Body of pancreas (tissue), 4 donors: ENCODE measurements around the gene RAB6C. TPM values are rescaled to one million over a fixed set of nuclear protein-coding genes. Genes with fewer than 3 reads are reported as not detected.
"Not testable (repeated sequence)": the region's sequence is repeated elsewhere in the genome, so short reads cannot be mapped to it uniquely, and the experiment has no call there.

Experiments
- ATAC-seq: fragments of 150-250 bp; one replicate; pipeline ENCODE4 v1.9.1; 2016
- DNase-seq, 4 donors: peaks; one replicate each; pipeline ENCODE4 v3.0.0-alpha.2; 2019
- H3K27ac ChIP-seq, 4 donors: fragments of 200-600 bp; sonication (generic); 1 replicate in 3 of 4; 2 replicates in 1 of 4; pipeline versions ENCODE4 v1.5.1 to v1.6.1; 2016 to 2019; ENCODE audit warnings: mild to moderate bottlenecking in 1 of 4, mixed read lengths in 1 of 4, moderate library complexity in 1 of 4
- H3K27me3 ChIP-seq, 2 donors: fragments of 200-600 bp; sonication (generic); one replicate each; pipeline ENCODE4 v1.6.0; 2016; ENCODE audit warnings: mild to moderate bottlenecking in 1 of 2
- H3K36me3 ChIP-seq, 2 donors: fragments of 200-600 bp; sonication (generic); replicated peaks in 1 of 2; 2 replicates each; pipeline ENCODE4 v1.5.1; 2016; ENCODE audit warnings: low read depth in 2 of 2; ENCODE audit not compliant: insufficient read depth in 1 of 2
- H3K4me1 ChIP-seq: fragments of 200-600 bp; sonication (generic); one replicate; pipeline ENCODE4 v1.6.0; 2016
- H3K4me3 ChIP-seq, 2 donors: fragments of 200-600 bp; sonication (generic); 1 replicate in 1 of 2; 2 replicates in 1 of 2; pipeline ENCODE4 v1.5.1; 2016 to 2019
- H3K9me3 ChIP-seq, 3 donors: fragments of 200-600 bp; sonication (generic); 1 replicate in 2 of 3; 2 replicates in 1 of 3; pipeline ENCODE4 v1.5.1; 2016
- POLR2A ChIP-seq, 3 donors: fragments of 450-650 bp; IDR thresholded peaks; one replicate each; pipeline ENCODE4 v1.6.1; 2016; ENCODE audit warnings: antibody characterized with exemption in 3 of 3, mild to moderate bottlenecking in 2 of 3
- WGBS, 2 donors: methylation state at CpG; one replicate each; pipeline ENCODE4 v1.1.5; 2017; 5-methylcytosine and 5-hydroxymethylcytosine counted together
- intact Hi-C: fragments of 100-400 bp; cut with DNase I; formaldehyde crosslinking; loops from one replicate; pipeline ENCODE4 v1.15.1; 2023
- total RNA-seq, 2 donors: library from RNA; depleted of rRNA; stranded (reverse); fragments of >200 nt; gene quantifications; one replicate each; pipeline ENCODE4 v1.1.0, GENCODE V29; 2016
- TF ChIP-seq, protein P1 (sequence below), 7 experiments: fragments of 450-650 bp in 4 of 7; fragments of 200-600 bp in 3 of 7; sonication (generic) in 3 of 7; IDR thresholded peaks; one replicate each; pipeline ENCODE4 v1.5.1; 2016 to 2019; ENCODE audit warnings: antibody characterized with exemption in 7 of 7

RAB6C gene
- total RNA-seq, 2 donors from 2014 or later = 0.52 TPM; not detected in 1

DNA sequence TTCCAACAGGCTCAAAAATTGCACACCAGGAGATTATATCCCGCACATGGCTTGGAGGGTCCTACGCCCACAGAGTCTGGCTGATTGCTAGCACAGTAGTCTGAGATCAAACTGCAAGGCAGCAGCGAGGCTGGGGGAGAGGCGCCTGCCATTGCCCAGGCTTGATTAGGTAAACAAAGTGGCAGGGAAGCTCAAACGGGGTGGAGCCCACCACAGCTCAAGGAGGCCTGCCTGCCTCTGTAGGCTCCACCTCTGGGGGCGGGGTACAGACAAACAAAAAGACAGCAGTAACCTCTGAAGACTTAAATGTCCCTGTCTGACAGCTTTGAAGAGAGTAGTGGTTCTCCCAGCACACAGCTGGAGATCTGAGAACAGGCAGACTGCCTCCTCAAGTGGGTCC, 19.3 kb downstream of the RAB6C start:
- intact Hi-C loops = not testable (repeated sequence)

DNA sequence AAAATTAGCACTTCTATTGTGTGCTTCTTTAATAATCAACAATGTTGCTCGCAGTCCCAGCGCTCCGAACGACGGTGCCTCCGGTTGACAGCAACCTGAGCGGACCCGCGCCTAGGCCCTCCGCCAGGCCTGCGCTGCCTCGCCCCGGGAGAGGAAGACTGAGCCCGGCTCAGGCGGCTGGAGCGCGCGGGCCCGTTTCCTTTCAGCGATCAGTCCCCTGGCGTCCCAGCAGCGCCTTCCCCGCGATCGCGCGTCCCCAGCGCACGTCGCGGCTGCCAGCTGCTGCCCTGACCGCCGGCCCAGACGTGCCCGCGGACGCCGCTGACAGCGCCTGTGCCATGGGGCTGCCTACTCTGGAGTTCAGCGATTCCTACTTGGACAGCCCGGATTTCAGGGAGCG, 26.4 kb downstream of the RAB6C start:
- ATAC-seq, intact Hi-C loops, H3K9me3 ChIP-seq, H3K27ac ChIP-seq, H3K27me3 ChIP-seq, H3K4me3 ChIP-seq, H3K4me1 ChIP-seq, H3K36me3 ChIP-seq: not testable (repeated sequence)
- peak in 1 of 4 donors; percentile 21 for DNase-seq
- WGBS, 2 donors = 12 to 38% methylated on average over 12 to 40 of the region's 42 CpGs

More for the DNA sequence above, 19.3 kb downstream of the RAB6C start:
- H3K36me3 ChIP-seq, ATAC-seq, DNase-seq, H3K27me3 ChIP-seq, H3K4me1 ChIP-seq, H3K27ac ChIP-seq, H3K9me3 ChIP-seq, H3K4me3 ChIP-seq: not testable (repeated sequence)
- WGBS, 2 donors = 62% methylated on average over 6 of the region's 6 CpGs

DNA sequence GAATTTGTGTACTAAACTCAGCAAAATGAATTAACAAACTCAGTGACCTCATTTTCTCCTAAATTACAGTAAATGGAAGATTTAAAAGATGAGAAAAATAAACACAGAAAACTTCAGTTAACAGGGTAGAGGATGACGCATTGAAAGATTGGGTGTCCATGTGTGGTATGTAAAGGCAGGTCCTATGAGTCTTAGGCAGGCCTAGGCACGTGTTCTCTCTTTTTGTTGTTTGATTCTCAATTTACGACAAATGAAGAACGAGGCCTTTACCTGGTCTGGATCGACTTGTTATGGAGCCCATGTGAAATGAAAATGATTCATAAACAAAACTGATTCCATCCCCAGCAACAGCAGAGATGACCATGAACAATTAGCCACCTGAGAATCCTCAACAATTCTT, 37.2 kb downstream of the RAB6C start:
- H3K27ac ChIP-seq, H3K4me1 ChIP-seq, ATAC-seq, DNase-seq, intact Hi-C loops, H3K4me3 ChIP-seq, H3K36me3 ChIP-seq, H3K27me3 ChIP-seq: not testable (repeated sequence)
- 63 to 67% methylated on average over 5 of the region's 5 CpGs for WGBS, 2 donors
- peaks cover 0 to 15% (median 0%) of the 10 kb centered on the region in 3 donors for H3K9me3 ChIP-seq

DNA sequence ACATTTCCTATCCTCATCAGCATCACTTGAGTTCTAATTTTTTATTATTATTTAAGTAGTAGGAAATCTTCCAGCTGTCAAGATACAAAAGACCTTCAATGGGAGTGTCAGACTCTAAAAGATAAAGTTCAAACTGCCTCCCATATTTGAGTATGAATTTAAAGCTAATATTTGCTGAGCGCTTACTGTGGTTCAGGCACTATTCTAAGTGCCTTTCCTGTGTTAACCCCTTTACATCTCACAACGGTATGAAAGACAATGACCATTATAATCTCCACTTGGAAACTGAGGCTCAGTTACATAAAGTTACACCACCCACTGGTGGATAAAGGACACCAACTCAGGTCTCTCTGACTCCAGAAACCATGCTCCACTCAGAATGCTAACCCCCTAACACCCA, 39.9 kb downstream of the RAB6C start:
- no peaks in the 10 kb centered on the region for H3K27me3 ChIP-seq
- no peaks in the 10 kb centered on the region for H3K4me1 ChIP-seq
- ATAC-seq (no peak), DNase-seq (no peak)
- no peak for TF ChIP-seq POLR2A (IDR thresholded peaks at IDR 0.05)
- TF ChIP-seq, protein P1, sequence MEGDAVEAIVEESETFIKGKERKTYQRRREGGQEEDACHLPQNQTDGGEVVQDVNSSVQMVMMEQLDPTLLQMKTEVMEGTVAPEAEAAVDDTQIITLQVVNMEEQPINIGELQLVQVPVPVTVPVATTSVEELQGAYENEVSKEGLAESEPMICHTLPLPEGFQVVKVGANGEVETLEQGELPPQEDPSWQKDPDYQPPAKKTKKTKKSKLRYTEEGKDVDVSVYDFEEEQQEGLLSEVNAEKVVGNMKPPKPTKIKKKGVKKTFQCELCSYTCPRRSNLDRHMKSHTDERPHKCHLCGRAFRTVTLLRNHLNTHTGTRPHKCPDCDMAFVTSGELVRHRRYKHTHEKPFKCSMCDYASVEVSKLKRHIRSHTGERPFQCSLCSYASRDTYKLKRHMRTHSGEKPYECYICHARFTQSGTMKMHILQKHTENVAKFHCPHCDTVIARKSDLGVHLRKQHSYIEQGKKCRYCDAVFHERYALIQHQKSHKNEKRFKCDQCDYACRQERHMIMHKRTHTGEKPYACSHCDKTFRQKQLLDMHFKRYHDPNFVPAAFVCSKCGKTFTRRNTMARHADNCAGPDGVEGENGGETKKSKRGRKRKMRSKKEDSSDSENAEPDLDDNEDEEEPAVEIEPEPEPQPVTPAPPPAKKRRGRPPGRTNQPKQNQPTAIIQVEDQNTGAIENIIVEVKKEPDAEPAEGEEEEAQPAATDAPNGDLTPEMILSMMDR (IDR thresholded peaks at IDR 0.05) = no peak
- 34 to 41% methylated on average over 2 of the region's 2 CpGs for WGBS, 2 donors
- intact Hi-C loops = no loop called here
- no peaks in the 10 kb centered on the region for H3K36me3 ChIP-seq
- H3K4me3 ChIP-seq = no peak overlapping the region
- peaks cover 0 to 11% (median 0%) of the 10 kb centered on the region in 3 donors for H3K9me3 ChIP-seq
- H3K27ac ChIP-seq = no peak overlapping the region

DNA sequence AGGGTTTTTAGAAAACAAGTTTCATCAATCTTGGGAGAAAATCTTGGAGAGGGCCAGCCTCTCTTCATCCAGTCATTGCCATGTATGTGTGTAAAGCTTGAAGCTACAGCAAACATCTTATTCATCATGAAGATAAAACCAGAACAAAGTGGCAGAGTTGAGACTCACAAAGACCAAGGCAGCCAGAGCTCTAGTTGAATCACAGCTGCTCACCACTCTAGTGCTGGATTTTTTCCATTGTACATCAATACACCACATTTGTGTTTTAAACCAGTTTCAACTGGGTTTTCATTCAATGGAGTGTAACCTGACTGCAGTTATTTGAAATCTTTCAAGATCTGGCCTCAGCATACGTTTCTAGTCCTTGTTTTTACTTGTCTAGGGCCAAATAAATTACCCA, 40.6 kb downstream of the RAB6C start:
- H3K9me3 ChIP-seq, intact Hi-C loops, H3K36me3 ChIP-seq, H3K4me3 ChIP-seq, ATAC-seq, DNase-seq, H3K4me1 ChIP-seq, H3K27ac ChIP-seq, H3K27me3 ChIP-seq: not testable (repeated sequence)
- 19 to 23% methylated on average over 1 of the region's 1 CpG for WGBS, 2 donors

DNA sequence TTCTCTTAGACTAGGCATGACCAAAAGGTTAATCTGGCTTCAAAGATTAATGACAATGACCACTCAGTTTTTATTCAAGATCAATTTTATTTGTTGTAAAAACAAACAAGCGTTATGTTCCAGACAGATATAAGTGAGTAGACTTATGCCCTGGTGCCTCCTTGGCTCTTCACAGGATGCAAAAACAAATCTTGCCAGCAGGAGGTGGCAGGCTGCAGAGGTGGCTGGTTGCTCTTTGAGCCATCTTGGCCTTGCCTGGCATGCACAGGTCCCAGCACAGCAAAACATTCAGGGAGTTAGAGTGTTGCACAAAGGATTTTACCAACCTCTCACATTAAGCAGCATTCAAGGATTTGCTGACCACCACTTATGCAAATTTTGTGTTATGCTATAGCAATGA, 46.5 kb downstream of the RAB6C start:
- peak in 3 of 4 donors; percentile 3 to 26 (median 18) for DNase-seq
- H3K4me1 ChIP-seq, intact Hi-C loops, H3K36me3 ChIP-seq, H3K9me3 ChIP-seq, H3K27me3 ChIP-seq, H3K27ac ChIP-seq, ATAC-seq, H3K4me3 ChIP-seq: not testable (repeated sequence)
- 41 to 64% methylated on average over 1 of the region's 1 CpG for WGBS, 2 donors

Other genes starting within 250 kb of the RAB6C start
- not detected for gene POTEF, start 149.6 kb downstream of the RAB6C start, total RNA-seq
- 1 to 10 TPM in 1 of 2 donors, under 1 TPM in 1; 0.99 to 1.0 TPM for gene CCDC74B, start 165.4 kb downstream of the RAB6C start, total RNA-seq
- gene SMPD4, start 201.9 kb downstream of the RAB6C start, total RNA-seq = 10 to 100 TPM; 25.4 to 33.3 TPM
- 100 to 1,000 TPM in 1 of 2 donors, 10 to 100 TPM in 1; 68.6 to 106 TPM for gene MZT2B, start 202.6 kb downstream of the RAB6C start, total RNA-seq
- not detected for gene TUBA3E, start 218.8 kb downstream of the RAB6C start, total RNA-seq